GM11168 (cell line): Measurements from ENCODE around the gene TARS3.

Source experiments
- in situ Hi-C: fragments of 300-500 bp; cut with MboI; formaldehyde crosslinking; loops from one replicate; pipeline ENCODE4 v1.12.0; 2022; ENCODE audit warnings: low sequenced_read_pairs; ENCODE audit not compliant: unreplicated experiment

The TARS3 gene

GRCh38 chr15:101707983-101708382 lies 16.3 kb downstream of the TARS3 start:
- in situ Hi-C loops, result no loop called here

- in situ Hi-C loops, result no loop called here
Observed at GRCh38 chr15:101702077-101702476, 22.2 kb downstream of the TARS3 start.

DNA sequence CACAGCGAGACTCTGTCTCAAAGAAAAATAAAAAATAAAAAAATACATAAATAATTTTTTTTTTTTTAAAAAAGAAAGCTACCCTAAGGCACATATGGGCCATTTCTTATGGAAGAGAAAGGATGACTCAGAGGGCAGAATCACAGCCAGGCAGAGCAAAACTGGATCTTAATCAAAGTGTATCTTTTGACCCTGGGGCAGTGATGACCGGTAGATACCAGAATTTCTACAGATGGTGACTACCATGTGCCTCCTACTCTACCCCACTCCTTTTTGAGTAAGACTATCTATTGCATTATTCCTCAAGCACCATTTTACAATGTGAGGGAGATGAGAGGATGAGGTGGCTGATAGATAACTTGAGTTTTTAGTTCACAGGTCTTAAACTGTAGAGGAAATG lies 26.0 kb downstream of the TARS3 start:
- in situ Hi-C loops, result no loop called here

DNA sequence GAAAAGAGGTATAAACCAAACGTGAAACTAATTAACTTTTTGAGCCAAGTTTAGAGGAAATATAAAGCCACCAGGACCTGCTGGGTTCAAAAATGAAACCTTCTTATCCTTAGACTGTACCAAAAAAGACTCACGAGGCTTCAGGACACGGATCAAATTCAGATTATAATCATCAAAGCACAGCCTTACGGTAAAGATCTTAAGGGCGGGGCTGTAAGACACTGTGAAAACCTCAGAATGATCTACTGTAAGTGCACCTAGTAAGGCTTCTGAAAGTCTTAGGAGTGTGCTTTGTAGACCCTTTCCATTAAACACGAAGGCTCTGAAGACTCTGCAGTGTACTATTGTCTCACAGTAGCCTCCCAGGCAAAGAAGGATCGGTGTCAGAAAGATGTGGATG lies 26.8 kb downstream of the TARS3 start:
- in situ Hi-C loops, result no loop called here

DNA sequence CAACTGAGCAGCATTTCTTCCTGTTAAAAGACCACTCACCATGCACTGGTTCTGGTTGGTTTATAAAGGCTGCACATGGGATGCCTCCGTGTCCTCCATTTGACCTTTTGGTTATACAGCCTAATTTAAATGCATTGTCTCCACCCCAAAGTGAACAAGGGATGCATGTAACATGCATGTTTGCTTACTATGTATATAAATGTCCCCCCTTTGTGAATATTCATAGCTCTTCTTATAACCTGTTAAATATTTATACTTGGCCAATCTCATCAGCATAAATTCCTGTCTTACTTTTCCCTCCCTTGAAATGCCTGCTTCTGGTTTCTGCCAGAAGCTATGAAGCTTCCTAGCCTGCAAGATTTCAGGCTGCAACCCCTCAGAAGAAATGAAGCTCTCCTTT lies 27.4 kb downstream of the TARS3 start:
- in situ Hi-C loops, result no loop called here

GRCh38 chr15:101694261-101694660 lies 30.0 kb downstream of the TARS3 start:
- in situ Hi-C loops, result no loop called here

DNA sequence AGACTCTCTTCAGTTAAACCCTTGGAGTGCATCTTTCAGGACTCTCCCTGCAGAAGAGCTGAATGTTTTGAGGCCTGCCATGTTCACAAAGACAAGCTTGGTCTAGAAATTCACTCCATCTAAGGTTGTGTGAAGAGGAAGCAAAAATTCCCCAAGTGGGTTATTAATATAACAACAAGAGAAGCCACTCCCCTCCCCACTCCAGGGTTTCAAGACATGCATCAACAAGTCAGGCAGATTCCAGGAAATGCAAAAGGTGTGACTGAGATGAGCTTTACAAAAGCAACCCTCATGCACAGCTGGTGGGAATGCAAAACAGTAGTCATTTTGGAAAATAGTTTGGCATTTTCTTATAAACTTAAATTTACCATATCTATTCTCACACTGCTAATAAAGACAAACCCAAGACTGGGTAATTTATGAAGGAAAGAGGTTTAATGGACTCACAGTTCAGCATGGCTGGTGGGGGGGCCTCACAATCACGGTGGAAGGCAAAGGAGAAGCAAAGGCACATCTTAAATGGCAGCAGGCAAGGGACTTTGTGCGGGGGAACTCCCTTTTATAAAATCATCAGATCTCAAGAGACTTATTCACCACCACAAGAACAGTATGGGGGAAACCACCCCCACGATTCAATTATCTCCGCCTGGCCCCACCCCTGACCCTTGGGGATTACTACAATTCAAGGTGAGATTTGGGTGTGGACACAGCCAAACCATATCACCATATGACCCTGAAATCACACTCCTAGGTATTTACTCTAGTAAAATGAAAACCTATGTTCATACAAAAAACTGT lies 31.3 kb downstream of the TARS3 start:
- in situ Hi-C loops, result no loop called here

- in situ Hi-C loops, result no loop called here
Observed at GRCh38 chr15:101689901-101690300, 34.4 kb downstream of the TARS3 start.

GRCh38 chr15:101686718-101687117 lies 37.6 kb downstream of the TARS3 start:
- in situ Hi-C loops, result no loop called here

GRCh38 chr15:101684877-101685276 lies 39.4 kb downstream of the TARS3 start:
- in situ Hi-C loops, result no loop called here

DNA sequence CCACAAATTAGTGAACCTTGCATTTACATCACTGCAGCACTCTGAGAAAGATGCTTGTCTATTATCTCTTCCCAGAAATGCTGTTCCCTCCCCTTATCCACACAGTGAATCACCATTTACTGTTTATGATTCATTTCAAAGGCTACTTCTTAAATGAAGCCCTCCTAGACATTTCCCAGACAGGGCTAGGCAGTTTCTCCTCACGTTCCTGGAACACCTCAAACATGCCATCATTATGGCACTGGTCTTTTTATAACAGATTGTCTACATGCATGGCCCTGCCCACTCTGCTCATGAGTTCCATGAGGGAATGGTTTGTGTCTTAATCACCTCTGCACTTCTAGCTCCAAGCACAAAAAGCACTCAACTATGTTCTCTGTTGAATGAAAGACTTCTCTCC lies 39.9 kb downstream of the TARS3 start:
- in situ Hi-C loops, result no loop called here

DNA sequence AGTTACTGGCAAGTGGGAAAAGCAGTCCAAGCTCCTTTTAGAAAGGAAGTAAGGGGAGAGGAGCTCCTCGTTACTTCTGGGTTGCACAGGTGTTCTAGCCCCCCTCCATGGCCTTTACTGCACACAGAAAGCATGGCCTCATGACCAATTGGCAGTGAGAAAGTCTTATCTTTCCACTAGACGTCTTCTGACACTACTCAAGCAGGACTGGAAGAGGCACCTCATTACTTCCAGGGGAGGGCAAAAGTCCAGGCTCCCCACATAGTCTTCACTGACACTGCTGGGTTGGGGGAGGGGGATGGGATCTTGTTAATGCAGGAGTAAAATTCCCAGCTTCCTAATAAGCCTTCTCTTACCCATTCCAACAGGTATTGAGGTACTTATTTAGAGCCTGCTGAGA lies 44.5 kb downstream of the TARS3 start:
- in situ Hi-C loops, result no loop called here

DNA sequence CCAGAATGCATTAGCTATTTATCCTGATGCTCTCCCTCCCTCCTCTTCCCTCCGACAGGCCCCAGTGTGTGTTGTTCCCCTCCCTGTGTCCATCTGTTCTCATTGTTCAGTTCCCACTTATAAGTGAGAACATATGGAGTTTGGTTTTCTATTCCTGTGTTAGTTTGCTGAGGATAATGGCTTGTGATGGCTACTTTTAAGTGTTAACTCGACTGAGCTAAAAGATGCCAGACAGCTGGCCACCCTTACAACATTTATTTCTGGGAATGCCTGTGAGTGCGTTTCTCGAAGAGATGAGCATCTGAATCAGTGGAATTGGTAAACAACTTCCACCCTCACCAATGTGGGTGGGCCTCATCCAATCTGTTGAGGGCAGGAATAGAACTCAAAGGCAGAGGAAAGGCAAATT lies 47.3 kb downstream of the TARS3 start:
- in situ Hi-C loops, result no loop called here

DNA sequence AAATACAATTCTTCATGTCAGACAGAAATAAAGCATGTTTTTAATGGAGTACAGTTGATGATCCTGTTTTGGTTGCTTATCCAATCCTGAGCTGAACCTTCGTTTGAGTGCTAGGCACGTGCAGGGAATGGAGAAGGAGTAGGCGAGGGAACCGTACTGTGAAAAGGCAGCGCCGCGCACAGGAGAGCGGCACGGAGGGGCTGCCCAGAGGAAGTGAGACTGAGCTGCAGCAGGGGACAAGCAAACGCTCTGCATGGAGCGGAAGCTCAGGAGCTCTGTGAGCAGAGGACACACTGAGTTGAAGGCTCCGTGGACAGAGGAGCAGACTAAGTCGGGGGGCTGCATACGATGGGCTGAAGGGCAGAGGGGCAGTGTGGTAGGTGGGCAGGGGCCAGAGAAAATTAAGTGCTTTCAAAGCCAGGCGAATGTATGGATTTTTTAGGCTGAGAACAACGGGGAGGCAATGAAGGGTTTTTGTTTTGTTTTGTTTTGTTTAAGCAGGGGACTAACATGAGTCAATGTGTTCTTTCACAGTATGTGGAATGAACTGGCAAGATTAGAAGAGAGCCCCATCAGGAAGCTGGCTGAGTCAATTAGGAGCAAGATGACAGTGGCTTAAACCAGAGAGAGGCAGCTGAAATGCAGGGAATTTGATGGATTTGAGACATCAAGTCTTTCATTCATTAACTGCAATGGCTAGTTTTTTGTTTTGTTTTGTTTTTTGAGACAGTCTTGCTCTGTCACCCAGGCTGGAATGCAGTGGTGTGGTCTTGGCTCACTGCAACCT lies 48.3 kb downstream of the TARS3 start:
- in situ Hi-C loops, result no loop called here

- in situ Hi-C loops, result no loop called here
Observed at GRCh38 chr15:101675015-101675414, 49.3 kb downstream of the TARS3 start.

- in situ Hi-C loops, result no loop called here
Observed at GRCh38 chr15:101672298-101672697, 52.0 kb downstream of the TARS3 start.

DNA sequence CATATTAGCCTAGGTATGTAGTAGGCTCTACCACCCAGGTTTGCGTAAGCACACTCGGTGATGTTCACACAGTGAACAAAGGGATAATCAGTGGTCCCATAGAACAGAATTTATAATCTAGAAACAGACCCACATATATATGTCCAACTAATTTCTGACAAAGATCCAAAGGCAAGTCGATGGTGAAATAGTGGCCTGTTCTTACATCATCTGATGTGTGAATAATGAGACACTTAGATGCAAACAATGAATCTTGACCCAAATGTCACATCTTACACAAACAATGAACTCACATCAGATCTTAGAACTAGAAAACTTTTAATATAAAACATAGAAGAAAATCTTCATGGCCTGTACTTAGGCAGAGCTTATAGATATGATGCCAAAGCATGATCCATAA lies 54.5 kb downstream of the TARS3 start:
- in situ Hi-C loops, result no loop called here

DNA sequence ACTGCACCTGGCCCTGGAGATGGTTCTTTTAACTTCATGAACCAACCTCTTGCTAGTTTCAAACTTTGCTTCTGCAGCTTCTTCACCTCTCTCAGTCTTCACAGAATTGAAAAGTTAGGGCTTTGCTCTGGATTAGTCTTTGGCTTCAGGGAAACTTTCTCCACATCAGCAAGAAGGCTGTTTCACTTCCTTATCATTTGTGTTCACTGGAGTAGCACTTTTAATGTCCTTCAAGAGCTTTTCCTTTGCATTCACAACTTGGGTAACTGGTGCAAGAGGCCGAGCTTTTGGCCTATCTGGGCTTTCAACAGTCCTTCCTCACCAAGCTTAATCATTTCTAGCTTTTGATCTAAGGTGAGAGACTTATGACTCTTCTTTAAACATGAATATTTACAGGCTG lies 56.4 kb downstream of the TARS3 start:
- in situ Hi-C loops, result no loop called here

GRCh38 chr15:101664303-101664913 lies 59.9 kb downstream of the TARS3 start:
- in situ Hi-C loops, result no loop called here

- in situ Hi-C loops, result no loop called here
Observed at GRCh38 chr15:101662203-101662602, 62.1 kb downstream of the TARS3 start.

- in situ Hi-C loops, result no loop called here
Observed at GRCh38 chr15:101660005-101660404, 64.3 kb downstream of the TARS3 start.
